ENCODE results near the gene SLC33A1.

The SLC33A1 gene

GRCh38 chr3:155872904-155873646 lies 18.8 kb upstream of the SLC33A1 start:
- CTCF ChIA-PET: interaction anchor here (1.3 to 3.2 kb wide), 2 partner anchors 13 to 67 kb away, joined by 3 to 13 read pairs; partner anchors contain the start of gene C3orf33
- Histone ChIP-seq H3K36me3 (ENCODE audit: control insufficient read depth in 4 of 4, insufficient read depth in 4 of 4, low read length in 3 of 4) (peaks cover 0 to 2% (median 0%) of the 10 kb centered on the region in 4 experiments), H3K27ac (ENCODE audit: insufficient read depth in 1 of 2, low read depth in 1 of 2, low read length in 2 of 2, poor library complexity in 1 of 2, severe bottlenecking in 2 of 2) (peak overlapping the region in 1 of 2 experiments; percentile 86), H3K9me3 (ENCODE audit: control extremely low read depth in 1 of 5, control insufficient read depth in 4 of 5, insufficient read depth in 2 of 5, low read depth in 1 of 5, low read length in 4 of 5) (no peaks in the 10 kb centered on the region), H3K4me1 (ENCODE audit: control extremely low read depth in 1 of 4, control insufficient read depth in 4 of 4, insufficient read depth in 4 of 4, low read length in 3 of 4) (peaks cover 5 to 23% (median 13%) of the 10 kb centered on the region in 4 experiments), H3K27me3 (replicated peaks in 2 of 5; ENCODE audit: control insufficient read depth in 4 of 5, insufficient read depth in 5 of 5, low read length in 4 of 5) (no peaks in the 10 kb centered on the region), H3K4me3 (ENCODE audit: control insufficient read depth in 1 of 7, extremely low read depth in 1 of 7, insufficient read depth in 4 of 7, low read depth in 2 of 7, low read length in 6 of 7) (peak overlapping the region in 1 of 7 experiments; percentile 91)
- POLR2A ChIA-PET: no interaction called here
- DNase-seq: no peak
- WGBS (ENCODE audit: insufficient coverage): 85% methylated on average over 3 of the region's 8 CpGs

GRCh38 chr3:155871746-155872158 lies 17.5 kb upstream of the SLC33A1 start:
- Histone ChIP-seq H3K36me3 (ENCODE audit: control insufficient read depth in 4 of 4, insufficient read depth in 4 of 4, low read length in 3 of 4) (peaks cover 0 to 2% (median 0%) of the 10 kb centered on the region in 4 experiments), H3K9me3 (ENCODE audit: control extremely low read depth in 1 of 5, control insufficient read depth in 4 of 5, insufficient read depth in 2 of 5, low read depth in 1 of 5, low read length in 4 of 5) (no peaks in the 10 kb centered on the region), H3K27me3 (replicated peaks in 2 of 5; ENCODE audit: control insufficient read depth in 4 of 5, insufficient read depth in 5 of 5, low read length in 4 of 5) (no peaks in the 10 kb centered on the region), H3K27ac (ENCODE audit: insufficient read depth in 1 of 2, low read depth in 1 of 2, low read length in 2 of 2, poor library complexity in 1 of 2, severe bottlenecking in 2 of 2) (peak overlapping the region; percentile 64 to 86), H3K4me3 (ENCODE audit: control insufficient read depth in 1 of 7, extremely low read depth in 1 of 7, insufficient read depth in 4 of 7, low read depth in 2 of 7, low read length in 6 of 7) (peak overlapping the region; percentile 67 to 96 (median 92)), H3K4me1 (ENCODE audit: control extremely low read depth in 1 of 4, control insufficient read depth in 4 of 4, insufficient read depth in 4 of 4, low read length in 3 of 4) (peaks cover 5 to 23% (median 13%) of the 10 kb centered on the region in 4 experiments)
- 0% methylated on average over 18 of the region's 19 CpGs for WGBS (ENCODE audit: insufficient coverage)
- ChIA-PET CTCF (interaction anchor here (0.7 to 3.2 kb wide), 6 partner anchors 10 to 66 kb away, joined by 3 to 13 read pairs (median 4); partner anchors contain the start of gene C3orf33), POLR2A (no interaction called here)
- DNase-seq: peak in 1 of 3 donors; percentile 29

- peak overlapping the region; percentile 64 to 86 for H3K27ac ChIP-seq (ENCODE audit: insufficient read depth in 1 of 2, low read depth in 1 of 2, low read length in 2 of 2, poor library complexity in 1 of 2, severe bottlenecking in 2 of 2)
- H3K36me3 ChIP-seq (ENCODE audit: control insufficient read depth in 4 of 4, insufficient read depth in 4 of 4, low read length in 3 of 4): peaks cover 0 to 2% (median 0%) of the 10 kb centered on the region in 4 experiments
- peak; percentile 21 to 67 (median 55) for DNase-seq
- ChIA-PET CTCF (interaction anchor here (0.7 to 3.2 kb wide), 6 partner anchors 10 to 65 kb away, joined by 3 to 13 read pairs (median 4); partner anchors contain the start of gene C3orf33), POLR2A (interaction anchor here (1.3 kb wide), 1 partner anchor 17 kb away, joined by 4 read pairs; the partner anchor contains the start of gene SLC33A1)
- H3K9me3 ChIP-seq (ENCODE audit: control extremely low read depth in 1 of 5, control insufficient read depth in 4 of 5, insufficient read depth in 2 of 5, low read depth in 1 of 5, low read length in 4 of 5): no peaks in the 10 kb centered on the region
- peak overlapping the region; percentile 67 to 96 (median 92) for H3K4me3 ChIP-seq (ENCODE audit: control insufficient read depth in 1 of 7, extremely low read depth in 1 of 7, insufficient read depth in 4 of 7, low read depth in 2 of 7, low read length in 6 of 7)
- H3K27me3 ChIP-seq (replicated peaks in 2 of 5; ENCODE audit: control insufficient read depth in 4 of 5, insufficient read depth in 5 of 5, low read length in 4 of 5): no peaks in the 10 kb centered on the region
- WGBS (ENCODE audit: insufficient coverage): under 1% methylated on average over 67 of the region's 85 CpGs
- H3K4me1 ChIP-seq (ENCODE audit: control extremely low read depth in 1 of 4, control insufficient read depth in 4 of 4, insufficient read depth in 4 of 4, low read length in 3 of 4): peaks cover 5 to 23% (median 13%) of the 10 kb centered on the region in 4 experiments
Observed at GRCh38 chr3:155870945-155871745, 16.9 kb upstream of the SLC33A1 start.

GRCh38 chr3:155870133-155870944 lies 16.1 kb upstream of the SLC33A1 start, which contains the start of gene GMPS:
TSS of gene GMPS (plus strand) at chr3:155870650. CDS start at chr3:155870871, 221 bp downstream.
- under 1% methylated on average over 67 of the region's 83 CpGs for WGBS (ENCODE audit: insufficient coverage)
- DNase-seq: peak; percentile 92 to 96 (median 96)
- peak within 1 kb of the TSS; percentile 69 to 96 (median 92) for H3K4me3 ChIP-seq (ENCODE audit: control insufficient read depth in 1 of 7, extremely low read depth in 1 of 7, insufficient read depth in 4 of 7, low read depth in 2 of 7, low read length in 6 of 7)

GRCh38 chr3:155869691-155870090 lies 15.5 kb upstream of the SLC33A1 start:
- H3K4me3 ChIP-seq (ENCODE audit: control insufficient read depth in 1 of 7, extremely low read depth in 1 of 7, insufficient read depth in 4 of 7, low read depth in 2 of 7, low read length in 6 of 7): peak overlapping the region in 6 of 7 experiments; percentile 64 to 92 (median 71)
- ChIA-PET CTCF (interaction anchor here (0.9 to 1.7 kb wide), 6 partner anchors 10 to 159 kb away, joined by 3 to 8 read pairs (median 4); partner anchors contain the start of gene SLC33A1), POLR2A (interaction anchor here (0.6 to 1.3 kb wide), 4 partner anchors 15 to 115 kb away, joined by 3 to 4 read pairs (median 3); partner anchors contain the start of genes C3orf33 and SLC33A1)
- WGBS (ENCODE audit: insufficient coverage): no CpG with 5 or more reads among the region's 3 CpGs
- H3K36me3 ChIP-seq (ENCODE audit: control insufficient read depth in 4 of 4, insufficient read depth in 4 of 4, low read length in 3 of 4): no peaks in the 10 kb centered on the region
- H3K4me1 ChIP-seq (ENCODE audit: control extremely low read depth in 1 of 4, control insufficient read depth in 4 of 4, insufficient read depth in 4 of 4, low read length in 3 of 4): peaks cover 5 to 23% (median 13%) of the 10 kb centered on the region in 4 experiments
- no peaks in the 10 kb centered on the region for H3K27me3 ChIP-seq (replicated peaks in 2 of 5; ENCODE audit: control insufficient read depth in 4 of 5, insufficient read depth in 5 of 5, low read length in 4 of 5)
- DNase-seq: peak in 2 of 3 donors; percentile 50 to 66
- no peaks in the 10 kb centered on the region for H3K9me3 ChIP-seq (ENCODE audit: control extremely low read depth in 1 of 5, control insufficient read depth in 4 of 5, insufficient read depth in 2 of 5, low read depth in 1 of 5, low read length in 4 of 5)
- H3K27ac ChIP-seq (ENCODE audit: insufficient read depth in 1 of 2, low read depth in 1 of 2, low read length in 2 of 2, poor library complexity in 1 of 2, severe bottlenecking in 2 of 2): peak overlapping the region; percentile 66 to 87

More at GRCh38 chr3:155870133-155870944, 16.1 kb upstream of the SLC33A1 start, which contains the start of gene GMPS:
- Histone ChIP-seq H3K27ac (ENCODE audit: insufficient read depth in 1 of 2, low read depth in 1 of 2, low read length in 2 of 2, poor library complexity in 1 of 2, severe bottlenecking in 2 of 2) (peak within 1 kb of the TSS; percentile 66 to 87), H3K4me1 (ENCODE audit: control extremely low read depth in 1 of 4, control insufficient read depth in 4 of 4, insufficient read depth in 4 of 4, low read length in 3 of 4) (peaks cover 5 to 23% (median 13%) of the 10 kb centered on the region in 4 experiments), H3K9me3 (ENCODE audit: control extremely low read depth in 1 of 5, control insufficient read depth in 4 of 5, insufficient read depth in 2 of 5, low read depth in 1 of 5, low read length in 4 of 5) (no peaks in the 10 kb centered on the region), H3K27me3 (replicated peaks in 2 of 5; ENCODE audit: control insufficient read depth in 4 of 5, insufficient read depth in 5 of 5, low read length in 4 of 5) (no peaks in the 10 kb centered on the region), H3K36me3 (ENCODE audit: control insufficient read depth in 4 of 4, insufficient read depth in 4 of 4, low read length in 3 of 4) (no peaks in the 10 kb centered on the region)
- ChIA-PET POLR2A (interaction anchor here (0.6 to 1.3 kb wide), 4 partner anchors 16 to 116 kb away, joined by 3 to 4 read pairs (median 3); partner anchors contain the start of genes C3orf33 and SLC33A1), CTCF (interaction anchor here (0.9 to 1.7 kb wide), 8 partner anchors 9 to 160 kb away, joined by 3 to 8 read pairs (median 4); partner anchors contain the start of gene SLC33A1)

All from common myeloid progenitor, CD34-positive (primary cell).